NCI-H1436 (cell line): ENCODE measurements around the gene NARF.
"Not testable (repeated sequence)": the region's sequence is repeated elsewhere in the genome, so short reads cannot be mapped to it uniquely, and the experiment has no call there.

Source experiments
- DNase-seq: peaks from one replicate; lab custom pipeline; 2025; lab: John Stamatoyannopoulos, UW

NARF gene

GRCh38 chr17:82497483-82498405, 39.2 kb downstream of the NARF start:
- DNase-seq: no peak

DNA sequence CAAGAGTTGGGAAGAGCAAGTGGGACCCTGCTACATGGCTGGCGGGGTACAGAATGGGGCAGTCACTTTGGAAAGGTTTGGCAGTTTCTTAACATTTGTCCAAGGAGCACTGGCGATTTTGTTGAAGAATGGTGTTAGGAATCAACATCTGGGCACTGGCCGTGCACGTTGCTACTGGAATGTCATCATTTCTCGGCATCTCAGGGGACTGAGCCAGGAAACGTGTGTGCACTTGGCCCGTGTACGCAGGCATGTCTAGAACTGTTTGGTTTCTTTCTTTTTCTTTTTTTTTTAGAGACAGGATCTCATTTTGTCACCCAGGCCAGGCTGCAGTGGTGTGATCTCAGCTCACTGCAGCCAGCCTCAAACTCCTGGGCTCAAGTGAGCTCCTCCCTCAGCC, 43.7 kb downstream of the NARF start:
- DNase-seq: no peak

GRCh38 chr17:82503094-82503727, 44.7 kb downstream of the NARF start:
- no peak for DNase-seq

DNA sequence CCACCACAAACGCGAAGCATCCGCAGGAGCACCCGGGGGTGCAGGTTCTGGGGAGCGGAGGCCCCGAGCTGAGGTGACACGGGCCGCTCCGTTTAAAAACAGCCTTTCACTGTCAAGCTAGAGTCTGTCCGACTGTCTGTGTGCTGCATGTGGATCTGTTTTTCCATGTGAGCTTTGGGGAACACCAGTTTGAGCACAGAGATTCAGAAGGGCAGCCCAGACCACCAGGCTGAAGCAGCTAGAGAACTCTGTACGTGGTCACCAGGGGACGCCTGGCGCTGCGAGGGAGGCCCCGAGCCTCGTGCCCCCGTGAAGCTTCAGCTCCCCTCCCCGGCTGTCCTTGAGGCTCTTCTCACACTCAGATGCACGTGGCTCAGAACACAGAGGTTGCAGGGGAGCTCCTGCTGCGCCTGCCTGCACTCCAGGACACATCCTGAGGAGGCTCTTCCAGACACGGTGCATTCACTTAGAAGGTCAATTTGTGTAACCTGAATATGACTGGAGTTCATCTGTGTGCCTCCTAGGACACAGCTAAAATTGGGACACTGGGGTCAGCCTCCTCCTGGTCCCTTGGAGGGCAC, 45.3 kb downstream of the NARF start:
- DNase-seq: no peak

- no peak for DNase-seq
Measured at GRCh38 chr17:82505296-82505695, 46.8 kb downstream of the NARF start.

- not testable (repeated sequence) for DNase-seq
Measured at GRCh38 chr17:82506402-82506801, 47.9 kb downstream of the NARF start.

DNA sequence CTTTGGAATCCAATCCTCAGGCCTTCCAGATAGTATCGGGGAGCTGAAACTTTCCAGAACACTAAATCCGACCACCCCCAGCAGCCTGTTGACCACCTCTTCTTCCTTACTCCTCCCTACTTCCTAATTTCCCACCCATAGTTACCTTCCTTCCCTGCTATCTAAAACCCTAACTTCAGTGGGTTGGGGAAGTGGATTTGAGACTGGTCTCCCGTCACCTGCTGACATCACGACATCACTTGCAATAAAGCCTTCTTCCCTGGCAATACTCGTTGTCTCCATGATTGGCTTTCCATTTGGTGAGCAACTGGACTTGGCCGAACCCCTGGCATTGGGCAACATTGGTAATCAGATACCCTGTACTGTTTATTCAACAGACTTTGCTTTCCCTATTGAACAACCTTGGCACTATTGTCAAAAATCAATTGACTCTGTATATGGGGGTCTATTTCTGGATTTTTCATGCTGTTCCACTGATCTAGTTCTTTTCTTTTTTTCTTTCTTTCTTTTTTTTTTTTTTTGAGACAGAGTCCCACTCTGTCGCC, 49.2 kb downstream of the NARF start:
- no peak for DNase-seq

DNA sequence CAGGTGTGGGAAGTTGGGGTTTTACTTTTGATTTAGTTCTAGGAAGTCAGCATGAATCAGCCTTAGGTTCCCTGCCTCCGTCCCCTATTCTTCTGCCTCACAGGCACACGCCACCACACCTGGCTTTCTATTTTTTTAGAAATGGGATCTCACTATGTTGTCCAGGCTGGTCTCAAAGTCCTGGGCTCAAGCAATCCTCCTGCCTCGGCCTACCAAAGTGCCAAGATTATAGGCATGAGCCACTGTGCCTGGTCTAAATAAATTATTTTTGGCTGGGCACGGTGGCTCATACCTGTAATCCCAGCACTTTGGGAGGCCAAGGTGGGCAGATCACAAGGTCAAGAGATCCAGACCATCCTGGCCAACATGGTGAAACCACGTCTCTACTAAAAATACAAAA, 53.1 kb downstream of the NARF start:
- DNase-seq: not testable (repeated sequence)

- DNase-seq: not testable (repeated sequence)
Measured at GRCh38 chr17:82513864-82514263, 55.3 kb downstream of the NARF start.

GRCh38 chr17:82517230-82517865, 58.8 kb downstream of the NARF start:
- no peak for DNase-seq

GRCh38 chr17:82518826-82519810, 60.6 kb downstream of the NARF start, which contains the start of gene FOXK2:
TSS of gene FOXK2 (plus strand) at chr17:82519732. CDS start at chr17:82519889, 157 bp downstream.
- peak; percentile 94 for DNase-seq

DNA sequence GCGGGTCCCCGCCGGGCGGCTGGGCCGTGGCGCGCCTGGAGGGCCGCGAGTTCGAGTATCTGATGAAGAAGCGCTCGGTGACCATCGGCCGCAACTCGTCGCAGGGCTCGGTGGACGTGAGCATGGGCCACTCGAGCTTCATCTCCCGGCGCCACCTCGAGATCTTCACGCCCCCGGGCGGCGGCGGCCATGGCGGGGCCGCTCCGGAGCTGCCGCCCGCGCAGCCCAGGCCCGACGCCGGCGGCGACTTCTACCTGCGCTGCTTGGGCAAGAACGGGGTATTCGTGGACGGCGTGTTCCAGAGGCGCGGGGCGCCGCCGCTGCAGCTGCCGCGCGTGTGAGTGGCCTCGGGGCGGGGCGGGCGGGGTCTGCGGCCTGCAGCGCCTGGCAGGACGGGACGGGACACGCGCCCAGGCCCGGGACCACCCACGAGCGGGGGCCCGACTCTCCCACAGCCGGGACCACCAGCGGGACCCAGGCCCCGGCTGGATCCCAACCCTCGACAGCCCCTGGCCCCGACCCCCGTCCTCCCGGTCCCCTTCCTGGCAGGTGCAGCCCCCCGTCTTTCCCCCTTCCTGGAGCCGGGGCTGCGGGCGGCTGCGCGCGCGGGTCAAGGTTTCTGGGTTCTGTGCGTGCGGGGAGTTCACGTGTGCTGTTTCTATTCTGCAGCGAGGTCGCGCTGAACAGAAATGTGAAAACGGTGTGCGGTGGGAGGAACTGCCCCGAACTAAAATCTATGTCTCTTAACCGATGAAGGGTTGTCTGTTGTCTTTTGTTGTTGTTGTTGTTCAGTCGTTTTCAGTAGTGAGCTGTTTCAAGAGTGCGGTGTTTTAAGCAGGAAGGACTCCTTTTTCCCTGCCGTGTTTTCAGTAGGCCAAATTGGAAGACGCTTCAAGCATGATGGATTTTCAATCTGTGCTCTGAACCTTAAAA, 61.7 kb downstream of the NARF start:
- DNase-seq: no peak

- DNase-seq: no peak
Measured at GRCh38 chr17:82524540-82524939, 66.0 kb downstream of the NARF start.

DNA sequence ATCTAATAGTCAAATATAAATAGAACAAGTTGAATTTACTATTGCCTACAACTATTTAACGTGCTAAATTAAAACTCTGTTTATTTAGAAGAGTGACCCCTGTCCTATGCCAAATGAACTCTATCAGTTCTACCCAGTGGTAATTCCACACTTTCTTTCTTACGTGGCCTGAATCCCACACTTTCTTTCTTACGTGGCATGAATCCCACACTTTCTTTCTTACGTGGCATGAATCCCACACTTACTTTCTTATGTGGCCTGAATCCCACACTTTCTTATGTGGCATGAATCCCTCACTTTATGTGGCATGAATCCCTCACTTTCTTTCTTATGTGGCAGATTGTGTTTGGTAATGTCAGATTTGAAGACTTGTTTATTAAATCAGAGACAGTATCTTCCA, 67.2 kb downstream of the NARF start:
- no peak for DNase-seq

DNA sequence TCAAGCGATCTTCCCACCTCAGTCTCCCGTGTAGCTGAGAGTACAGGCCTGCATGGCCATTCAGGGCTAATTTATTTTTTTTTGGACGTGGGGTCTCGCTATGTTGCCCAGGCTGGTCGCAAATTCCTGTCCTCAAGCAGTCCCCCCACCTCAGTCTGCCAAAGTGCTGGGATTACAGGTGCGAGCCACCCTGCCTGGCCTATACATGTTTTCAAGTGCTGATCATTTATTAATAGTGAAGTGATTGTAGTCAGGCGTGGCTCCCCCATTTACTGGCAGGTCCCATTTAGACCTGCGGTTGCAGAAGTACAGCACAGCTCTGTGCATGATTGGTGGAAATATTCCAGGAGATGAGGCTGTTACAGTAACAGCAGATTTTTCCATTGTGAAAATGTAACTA, 69.4 kb downstream of the NARF start:
- DNase-seq: no peak

GRCh38 chr17:82528484-82529265, 70.1 kb downstream of the NARF start:
- no peak for DNase-seq

- DNase-seq: no peak
Measured at GRCh38 chr17:82529914-82530300, 71.4 kb downstream of the NARF start.

GRCh38 chr17:82531431-82531881, 72.9 kb downstream of the NARF start:
- DNase-seq: no peak

DNA sequence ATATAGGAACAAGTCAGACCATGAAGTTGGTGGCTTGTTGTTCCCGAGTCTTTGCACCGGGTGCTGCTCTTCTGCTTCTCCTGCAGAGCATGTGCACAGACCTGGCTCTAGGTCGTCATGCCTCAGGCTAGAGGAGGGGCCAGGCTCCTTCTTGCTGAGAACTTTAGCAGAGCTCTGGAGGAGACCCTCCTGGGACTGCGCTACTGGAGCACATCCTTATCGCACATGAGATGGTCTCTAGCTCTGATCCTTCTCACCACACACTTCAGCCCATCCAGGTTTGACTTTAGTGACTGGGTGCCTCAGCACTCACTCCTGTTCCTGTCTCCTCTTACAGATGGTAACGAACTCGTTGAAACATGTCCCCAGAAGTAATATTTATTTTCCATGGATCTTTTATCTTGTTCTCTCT, 75.9 kb downstream of the NARF start:
- no peak for DNase-seq
